ENCODE measurements around the gene MYO1F.
"Not testable (repeated sequence)": the region's sequence is repeated elsewhere in the genome, so short reads cannot be mapped to it uniquely, and the experiment has no call there.

MYO1F gene

DNA sequence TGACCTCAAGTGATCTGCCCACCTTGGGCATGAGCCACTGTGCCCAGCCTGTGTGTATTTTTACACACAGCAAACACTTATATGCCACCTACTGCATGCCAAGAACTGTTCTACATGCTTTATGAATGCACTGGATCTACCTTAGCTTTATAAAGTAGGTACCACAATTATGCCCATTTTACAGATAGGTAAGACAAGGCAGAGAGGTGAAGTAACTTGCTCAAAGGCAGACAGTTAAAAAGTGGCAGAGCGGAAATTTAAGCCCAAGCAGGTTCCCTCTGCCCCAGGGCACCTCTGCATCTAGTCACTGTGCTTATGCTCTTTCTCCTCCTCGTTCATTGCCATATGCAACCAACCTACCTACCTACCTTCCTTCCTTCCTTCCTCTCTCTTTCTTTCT is 22.8 kb upstream of the MYO1F start:
- no peak for DNase-seq (ENCODE audit: low read depth)

- DNase-seq (ENCODE audit: low read depth): no peak
Measured at GRCh38 chr19:8596168-8596567, 18.9 kb upstream of the MYO1F start.

DNA sequence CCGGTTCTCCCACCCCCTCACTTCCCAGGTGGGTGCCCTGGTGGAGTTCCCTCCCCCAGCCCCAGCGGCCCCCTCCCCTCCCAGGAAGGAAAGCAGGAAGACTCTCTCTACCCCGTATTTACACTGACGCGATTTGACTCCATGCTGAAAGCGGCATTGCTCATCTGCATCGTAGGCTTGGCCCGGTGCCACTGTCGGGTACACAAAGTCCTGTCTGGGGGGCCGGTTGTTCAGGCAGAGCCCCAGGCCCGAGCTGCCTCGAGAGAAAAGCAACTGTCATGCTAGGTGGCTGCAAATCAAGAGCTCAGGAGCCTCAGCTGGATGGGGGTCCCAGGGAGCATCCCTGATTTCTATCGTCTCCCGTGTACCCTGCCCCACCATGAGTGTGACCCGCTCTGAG is 18.4 kb upstream of the MYO1F start:
- DNase-seq (ENCODE audit: low read depth): no peak

DNA sequence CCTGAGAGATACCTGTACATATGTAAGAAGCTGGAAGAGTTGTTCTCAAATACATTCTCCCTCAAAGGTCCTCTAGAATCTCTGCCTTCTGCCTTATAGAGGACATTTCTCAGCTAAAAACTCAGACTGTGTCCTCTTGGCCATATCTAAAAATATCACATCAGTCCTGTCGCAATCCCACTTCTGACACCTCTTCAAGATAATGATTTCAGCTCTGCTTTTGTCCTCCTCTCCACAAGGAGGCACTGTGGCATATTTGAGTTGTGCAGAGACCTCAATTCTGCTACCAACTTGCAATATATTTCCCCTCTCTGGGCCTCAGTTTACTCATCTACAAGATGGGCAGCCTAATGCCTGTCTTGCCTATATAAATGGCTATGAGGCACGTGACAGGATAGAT is 16.7 kb upstream of the MYO1F start:
- DNase-seq (ENCODE audit: low read depth): no peak

GRCh38 chr19:8592231-8593009 is 15.2 kb upstream of the MYO1F start:
- DNase-seq (ENCODE audit: low read depth): peak; percentile 86

DNA sequence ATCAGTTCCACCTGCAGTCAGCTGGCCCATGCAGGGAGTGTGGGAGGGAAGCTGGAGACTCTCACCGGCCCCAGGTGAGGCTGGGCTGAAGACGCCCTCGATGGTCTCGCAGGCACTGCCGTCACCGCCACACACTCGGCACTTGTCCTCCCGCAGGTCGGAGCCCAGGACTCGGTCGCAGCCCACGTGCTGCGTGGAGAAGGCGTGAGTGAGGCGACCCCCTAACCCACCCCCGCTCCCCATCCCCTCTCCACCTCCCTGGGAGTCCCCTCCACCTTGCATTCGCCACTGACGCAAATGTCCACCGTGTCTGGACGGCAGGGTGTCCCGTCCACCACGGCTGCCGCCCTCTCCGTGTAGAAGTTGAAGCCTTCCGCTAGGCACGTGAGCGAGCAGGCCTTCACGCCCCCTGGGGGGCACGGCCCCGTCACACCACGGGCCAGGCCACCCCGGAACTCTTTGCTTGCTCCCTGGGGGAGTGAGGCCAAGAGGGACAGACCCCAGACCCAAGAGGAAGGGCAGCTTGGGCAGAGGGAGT is 12.0 kb upstream of the MYO1F start:
- no peak for DNase-seq (ENCODE audit: low read depth)

- DNase-seq (ENCODE audit: low read depth): no peak
Measured at GRCh38 chr19:8585894-8586750, 8.9 kb upstream of the MYO1F start.

GRCh38 chr19:8584965-8585893 is 8.0 kb upstream of the MYO1F start:
- no peak for DNase-seq (ENCODE audit: low read depth)

DNA sequence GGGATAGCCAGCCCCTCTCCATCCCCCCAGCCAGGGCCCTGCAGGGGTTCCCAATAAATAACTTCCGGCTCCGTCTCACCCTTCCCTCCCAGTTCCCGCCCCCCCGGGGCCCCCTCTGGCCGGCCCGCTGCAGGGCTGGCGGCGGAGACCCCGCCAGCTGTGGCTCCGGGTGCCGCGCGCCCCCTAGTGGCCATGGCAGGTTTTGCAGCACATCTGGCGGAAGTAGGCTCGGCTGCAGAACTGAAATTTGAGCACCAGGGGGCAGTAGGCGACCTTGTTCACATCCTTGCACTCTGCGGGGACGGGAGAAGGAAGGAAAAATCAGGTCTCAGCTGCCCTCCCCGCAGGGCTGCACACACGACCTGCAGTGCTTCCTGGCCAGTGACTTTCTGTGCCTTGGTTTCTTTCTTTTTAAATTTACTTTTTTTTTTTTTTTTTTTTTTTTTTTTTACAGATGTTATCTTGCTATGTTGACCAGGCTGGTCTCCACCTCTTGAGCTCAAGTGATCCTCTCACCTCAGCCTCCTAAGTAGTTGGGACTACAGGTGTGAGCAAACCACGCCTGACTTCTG is 3.6 kb upstream of the MYO1F start:
- DNase-seq (ENCODE audit: low read depth): peak; percentile 68

GRCh38 chr19:8578642-8579265 is 1.5 kb upstream of the MYO1F start:
- DNase-seq (ENCODE audit: low read depth): peak; percentile 60

GRCh38 chr19:8577741-8578140 is 499 bp upstream of the MYO1F start:
- DNase-seq (ENCODE audit: low read depth): no peak

DNA sequence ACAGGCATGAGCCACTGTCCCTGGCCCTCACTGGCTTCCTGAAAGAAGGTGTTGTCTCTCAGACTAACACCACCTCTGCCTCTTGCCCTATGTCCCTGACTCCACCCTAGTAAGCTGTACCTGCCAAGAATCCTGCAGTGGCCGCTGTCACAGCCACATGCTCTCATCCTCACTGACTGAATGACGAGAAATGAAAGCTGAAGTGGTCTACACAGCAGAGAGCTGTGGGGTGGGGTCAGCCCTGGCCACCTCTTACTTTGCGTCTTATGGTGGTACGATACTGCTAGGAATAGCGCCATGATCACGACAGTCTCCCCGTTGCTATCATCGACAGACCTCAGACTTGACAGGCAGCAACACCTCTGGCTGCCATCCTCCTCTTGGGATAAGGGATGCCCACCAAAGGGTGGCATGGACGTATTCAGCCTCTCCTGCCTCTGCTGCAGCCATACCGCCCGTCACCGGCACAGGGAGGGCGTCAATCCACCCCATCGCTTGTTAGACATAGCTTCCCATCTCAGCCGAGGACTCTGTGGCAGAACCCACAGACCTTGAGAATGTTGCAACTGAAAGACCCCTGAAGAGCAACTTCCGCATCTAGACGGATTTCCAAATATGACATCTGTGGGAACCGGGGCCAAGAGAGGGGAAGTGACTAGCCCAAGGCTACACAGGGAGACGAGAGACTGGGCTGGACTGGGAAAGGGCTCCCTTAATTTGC is 809 bp downstream of the MYO1F start:
- no peak for DNase-seq (ENCODE audit: low read depth)

DNA sequence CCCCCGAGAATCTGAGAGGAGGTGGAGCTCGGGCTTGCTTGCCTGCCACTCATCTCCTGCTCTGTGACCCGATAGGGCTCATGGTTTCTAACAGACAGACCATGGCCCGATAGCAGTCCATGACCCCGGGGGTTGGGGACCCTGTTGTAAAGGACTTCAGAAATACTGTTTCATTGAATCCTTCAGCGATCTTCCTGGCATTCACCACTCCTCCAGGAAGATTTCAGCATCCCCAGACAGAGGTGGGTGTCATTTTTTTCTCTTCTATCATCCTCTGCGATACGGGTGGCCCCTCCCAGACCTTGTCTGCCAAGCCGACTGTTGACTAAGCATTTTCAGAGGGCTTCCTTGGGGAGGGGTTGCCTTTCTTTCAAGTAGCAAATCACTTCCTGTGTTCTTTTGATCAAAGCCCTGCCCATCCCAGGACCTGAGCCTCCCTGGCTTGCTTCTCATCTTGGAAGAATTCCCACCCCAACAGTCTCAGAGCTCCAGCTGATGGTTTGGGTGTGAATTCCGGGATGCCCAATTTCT is 1.7 kb downstream of the MYO1F start:
- peak; percentile 33 for DNase-seq (ENCODE audit: low read depth)

- not testable (repeated sequence) for DNase-seq (ENCODE audit: low read depth)
Measured at GRCh38 chr19:8574619-8574922, 2.7 kb downstream of the MYO1F start.

DNA sequence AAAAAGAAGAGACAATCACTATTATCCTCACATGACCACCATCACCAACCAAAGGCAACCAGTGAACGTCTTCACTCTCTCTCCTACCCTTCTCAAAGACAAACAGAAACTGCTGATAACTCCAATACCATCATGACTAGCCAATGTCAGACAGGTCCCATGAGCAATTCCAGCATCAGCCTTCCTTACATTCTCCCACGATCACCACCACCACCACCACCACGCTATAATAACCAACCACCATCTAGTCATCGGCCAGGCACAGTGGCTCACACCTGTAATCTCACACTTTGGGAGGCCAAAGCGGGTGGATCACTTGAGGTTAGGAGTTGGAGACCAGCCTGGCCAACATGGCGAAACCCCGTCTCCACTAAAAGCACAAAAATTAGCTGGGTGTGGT is 3.9 kb downstream of the MYO1F start:
- DNase-seq (ENCODE audit: low read depth): no peak

DNA sequence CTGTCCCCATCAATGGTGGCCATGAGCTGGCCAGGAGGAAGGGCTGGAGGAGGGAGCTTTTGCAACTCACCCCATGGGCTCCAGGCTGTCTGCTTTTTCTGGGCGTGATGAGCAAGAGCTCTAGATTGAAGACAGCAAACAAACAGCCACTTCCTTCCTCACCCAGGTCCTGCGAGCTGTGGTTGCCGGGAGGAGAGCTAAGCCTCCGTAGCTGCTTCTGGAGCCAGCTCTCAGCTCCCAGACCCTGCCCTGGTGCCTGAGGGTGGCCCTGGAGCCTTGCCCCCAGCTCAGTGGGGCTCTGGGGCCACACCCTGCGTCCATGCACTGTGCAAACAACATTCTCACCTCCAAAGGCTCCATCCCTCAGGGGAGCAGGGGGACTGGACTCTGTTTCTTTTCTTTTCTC is 6.2 kb downstream of the MYO1F start:
- no peak for DNase-seq (ENCODE audit: low read depth)

DNA sequence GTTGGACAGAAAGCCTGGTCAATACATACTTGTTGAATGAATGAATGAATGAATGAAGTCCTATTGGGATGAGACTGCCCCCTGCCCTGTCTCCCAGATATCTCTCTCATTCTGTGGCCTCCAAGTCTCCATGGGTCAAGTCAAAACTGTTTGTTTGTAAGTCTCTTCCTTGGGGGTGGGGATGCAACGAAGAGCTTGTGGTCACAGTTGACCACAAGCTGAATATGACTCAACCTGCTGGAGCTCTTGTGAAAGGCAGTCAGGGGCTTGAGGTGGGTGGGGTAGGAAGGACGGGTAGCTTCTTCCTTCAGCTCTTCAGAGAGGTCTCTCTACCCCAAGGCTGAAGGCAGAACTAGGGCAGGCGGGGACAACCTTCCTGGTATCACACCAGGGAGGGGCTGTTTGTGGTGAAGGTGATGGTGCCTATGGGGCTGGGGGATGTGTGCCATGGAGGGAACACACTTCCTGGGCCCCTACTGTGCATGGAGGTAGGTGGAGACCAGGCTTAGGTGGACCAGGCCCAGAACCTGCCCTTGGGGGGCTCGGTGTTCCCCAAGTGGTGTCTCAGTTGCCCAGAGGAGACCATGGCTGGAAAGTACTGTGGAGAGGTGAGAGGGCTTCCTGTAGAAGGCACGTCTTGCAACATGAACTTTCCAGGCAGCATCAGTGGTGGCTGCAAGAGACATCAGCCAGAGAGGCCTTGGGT is 8.0 kb downstream of the MYO1F start:
- peak; percentile 57 for DNase-seq (ENCODE audit: low read depth)

DNA sequence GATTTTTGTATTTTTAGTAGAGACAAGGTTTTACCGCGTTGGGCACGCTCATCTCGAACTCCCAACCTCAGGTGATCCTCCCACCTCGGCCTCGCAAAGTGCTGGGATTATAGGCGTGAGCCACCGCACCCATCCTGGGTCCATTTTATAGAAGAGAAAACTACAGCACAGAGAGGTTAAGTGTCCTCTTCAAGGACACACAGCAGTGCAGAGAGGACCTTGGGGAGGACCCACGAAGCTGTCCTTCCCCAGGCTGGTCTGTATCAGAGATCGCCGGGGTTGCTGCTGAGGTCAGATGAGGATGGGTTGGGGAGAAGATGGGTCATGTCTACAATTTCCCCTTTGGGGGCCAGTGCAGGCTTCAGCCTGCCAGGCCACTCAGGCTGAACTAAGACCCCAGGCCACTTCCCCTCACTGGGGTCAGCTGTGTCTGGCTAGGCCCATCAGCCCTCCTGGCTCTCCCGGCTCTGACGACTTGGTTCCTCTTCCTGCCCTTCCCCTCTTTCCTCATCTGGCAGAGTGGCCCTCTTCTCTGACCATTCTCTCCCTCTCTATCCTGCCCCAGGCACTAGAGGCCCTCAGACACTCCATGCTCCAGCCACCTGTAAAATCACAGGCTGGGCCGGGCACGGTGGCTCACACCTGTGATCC is 9.6 kb downstream of the MYO1F start:
- DNase-seq (ENCODE audit: low read depth): no peak

GRCh38 chr19:8566855-8567254 is 10.4 kb downstream of the MYO1F start:
- DNase-seq (ENCODE audit: low read depth): no peak
